ENCODE measurements around the gene THSD7B.

THSD7B gene

DNA sequence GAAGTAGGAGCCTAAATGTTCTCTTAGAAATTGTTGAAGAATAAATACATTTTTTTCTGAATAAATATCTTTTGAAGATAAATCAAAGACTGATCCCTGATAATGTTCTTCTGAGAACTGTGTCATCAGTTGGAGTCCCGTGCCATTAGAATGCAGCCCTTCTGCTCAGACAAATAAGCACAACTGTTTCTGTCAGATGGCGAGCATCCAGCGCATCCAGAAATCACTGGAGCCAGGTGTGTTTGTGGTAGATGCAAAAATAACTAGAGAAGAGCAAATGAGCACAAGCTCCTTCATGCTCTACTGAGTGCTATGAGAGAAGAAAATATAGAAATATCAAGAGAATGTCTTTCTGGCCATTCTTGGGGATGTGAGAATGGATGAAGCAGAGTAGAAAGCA is 573.7 kb downstream of the THSD7B start:
- Histone ChIP-seq H3K4me1 (ENCODE audit: control insufficient read depth, insufficient read depth, low read length, poor library complexity, severe bottlenecking) (no peaks in the 10 kb centered on the region), H3K4me3 (ENCODE audit: insufficient read depth, low read depth, low read length, poor library complexity, severe bottlenecking) (no peak overlapping the region), H3K36me3 (ENCODE audit: control insufficient read depth, insufficient read depth, low read length) (no peaks in the 10 kb centered on the region), H3K27ac (ENCODE audit: insufficient read depth, low read length, poor library complexity, severe bottlenecking) (no peak overlapping the region), H3K9me3 (ENCODE audit: control insufficient read depth, low read length) (no peaks in the 10 kb centered on the region), H3K27me3 (replicated peaks; ENCODE audit: control insufficient read depth, insufficient read depth, low read length, poor library complexity, severe bottlenecking) (no peaks in the 10 kb centered on the region)
- no peak for DNase-seq

DNA sequence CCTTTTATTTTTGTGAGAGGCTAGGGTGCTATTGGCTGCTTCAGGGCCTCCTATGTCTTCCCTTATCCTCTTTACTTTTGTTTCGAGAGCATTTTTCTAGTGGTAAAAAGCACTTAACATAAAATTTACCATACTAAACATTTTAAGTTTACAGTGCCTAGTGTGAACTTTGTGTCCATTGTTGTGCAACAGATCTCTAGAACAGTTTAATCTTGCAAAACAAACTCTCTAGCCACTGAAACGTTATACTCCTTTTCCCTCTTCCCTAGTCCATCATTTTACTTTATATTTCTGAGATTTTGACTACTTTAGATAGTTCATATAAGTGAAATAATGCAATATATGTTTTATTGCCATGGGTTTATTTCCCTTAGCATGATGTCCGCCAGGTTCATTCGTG is 580.6 kb downstream of the THSD7B start:
- no peak overlapping the region for H3K27ac ChIP-seq (ENCODE audit: insufficient read depth, low read length, poor library complexity, severe bottlenecking)
- no peaks in the 10 kb centered on the region for H3K4me1 ChIP-seq (ENCODE audit: control insufficient read depth, insufficient read depth, low read length, poor library complexity, severe bottlenecking)
- H3K9me3 ChIP-seq (ENCODE audit: control insufficient read depth, low read length), result no peaks in the 10 kb centered on the region
- no peak for DNase-seq
- no peak overlapping the region for H3K4me3 ChIP-seq (ENCODE audit: insufficient read depth, low read depth, low read length, poor library complexity, severe bottlenecking)
- no peaks in the 10 kb centered on the region for H3K27me3 ChIP-seq (replicated peaks; ENCODE audit: control insufficient read depth, insufficient read depth, low read length, poor library complexity, severe bottlenecking)
- no peaks in the 10 kb centered on the region for H3K36me3 ChIP-seq (ENCODE audit: control insufficient read depth, insufficient read depth, low read length)

DNA sequence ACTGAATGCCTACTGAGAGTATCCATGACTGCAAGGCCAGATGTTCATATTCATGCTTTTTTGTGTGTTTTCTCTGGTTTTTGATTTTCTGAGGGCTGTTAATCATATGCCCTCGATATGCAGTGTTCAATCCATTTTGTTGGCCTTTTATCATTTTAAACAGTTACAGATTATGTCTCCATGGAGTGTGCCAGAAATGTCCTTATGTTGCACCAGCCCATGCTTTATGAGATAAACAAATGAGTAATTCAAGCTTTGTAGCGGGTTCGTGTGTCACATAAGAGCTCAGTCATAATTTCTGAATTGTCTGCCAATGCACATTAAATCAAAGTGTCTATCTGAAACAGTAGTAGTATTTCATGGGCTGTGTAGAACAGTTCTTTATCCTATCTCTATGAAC is 583.0 kb downstream of the THSD7B start:
- no peak overlapping the region for H3K4me3 ChIP-seq (ENCODE audit: insufficient read depth, low read depth, low read length, poor library complexity, severe bottlenecking)
- H3K36me3 ChIP-seq (ENCODE audit: control insufficient read depth, insufficient read depth, low read length), result no peaks in the 10 kb centered on the region
- H3K4me1 ChIP-seq (ENCODE audit: control insufficient read depth, insufficient read depth, low read length, poor library complexity, severe bottlenecking), result no peaks in the 10 kb centered on the region
- DNase-seq, result no peak
- no peaks in the 10 kb centered on the region for H3K9me3 ChIP-seq (ENCODE audit: control insufficient read depth, low read length)
- H3K27ac ChIP-seq (ENCODE audit: insufficient read depth, low read length, poor library complexity, severe bottlenecking), result no peak overlapping the region
- no peaks in the 10 kb centered on the region for H3K27me3 ChIP-seq (replicated peaks; ENCODE audit: control insufficient read depth, insufficient read depth, low read length, poor library complexity, severe bottlenecking)

DNA sequence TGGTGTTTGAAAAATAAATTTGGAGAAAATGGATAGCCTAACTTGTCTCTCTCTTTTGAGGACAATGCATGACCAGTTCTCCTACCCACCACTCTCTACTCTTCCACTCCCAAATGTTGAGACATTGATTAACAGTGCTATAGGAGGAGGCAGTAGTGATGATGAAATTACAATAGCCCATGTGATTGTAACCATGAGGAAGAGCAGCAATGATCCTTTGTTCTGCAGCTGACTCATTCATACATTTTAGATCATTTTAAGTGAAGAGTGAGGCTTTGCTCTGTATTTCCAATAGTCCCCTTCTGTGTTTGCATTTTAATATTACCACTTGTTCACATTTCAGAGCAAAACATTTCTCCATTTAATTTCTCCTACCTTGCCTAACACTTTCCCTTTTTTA is 592.3 kb downstream of the THSD7B start:
- no peaks in the 10 kb centered on the region for H3K36me3 ChIP-seq (ENCODE audit: control insufficient read depth, insufficient read depth, low read length)
- H3K4me3 ChIP-seq (ENCODE audit: insufficient read depth, low read depth, low read length, poor library complexity, severe bottlenecking), result no peak overlapping the region
- H3K27ac ChIP-seq (ENCODE audit: insufficient read depth, low read length, poor library complexity, severe bottlenecking), result no peak overlapping the region
- no peaks in the 10 kb centered on the region for H3K4me1 ChIP-seq (ENCODE audit: control insufficient read depth, insufficient read depth, low read length, poor library complexity, severe bottlenecking)
- H3K27me3 ChIP-seq (replicated peaks; ENCODE audit: control insufficient read depth, insufficient read depth, low read length, poor library complexity, severe bottlenecking), result no peaks in the 10 kb centered on the region
- no peak for DNase-seq
- H3K9me3 ChIP-seq (ENCODE audit: control insufficient read depth, low read length), result no peaks in the 10 kb centered on the region

DNA sequence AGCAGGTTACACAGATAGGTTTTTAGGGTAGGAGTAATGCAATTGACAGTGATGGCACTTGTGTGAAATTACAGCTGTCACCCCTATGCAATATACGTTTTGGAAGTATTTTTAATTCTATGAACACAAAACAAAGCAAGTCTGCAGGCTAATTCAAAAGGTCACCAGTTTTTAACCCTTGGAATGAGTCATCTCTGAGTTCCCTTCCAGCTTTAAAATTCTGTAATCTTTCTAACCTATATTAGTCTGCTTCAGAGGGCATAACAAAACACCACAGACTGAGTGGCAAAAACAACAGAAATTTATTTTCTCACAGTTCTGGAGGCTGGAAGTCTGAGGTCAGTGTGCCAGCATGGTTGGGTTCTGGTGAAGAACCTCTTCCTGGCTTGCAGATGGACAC is 602.0 kb downstream of the THSD7B start:
- Histone ChIP-seq H3K4me3 (ENCODE audit: insufficient read depth, low read depth, low read length, poor library complexity, severe bottlenecking) (no peak overlapping the region), H3K4me1 (ENCODE audit: control insufficient read depth, insufficient read depth, low read length, poor library complexity, severe bottlenecking) (no peaks in the 10 kb centered on the region), H3K27ac (ENCODE audit: insufficient read depth, low read length, poor library complexity, severe bottlenecking) (no peak overlapping the region), H3K9me3 (ENCODE audit: control insufficient read depth, low read length) (no peaks in the 10 kb centered on the region), H3K27me3 (replicated peaks; ENCODE audit: control insufficient read depth, insufficient read depth, low read length, poor library complexity, severe bottlenecking) (no peaks in the 10 kb centered on the region), H3K36me3 (ENCODE audit: control insufficient read depth, insufficient read depth, low read length) (no peaks in the 10 kb centered on the region)
- DNase-seq, result no peak

DNA sequence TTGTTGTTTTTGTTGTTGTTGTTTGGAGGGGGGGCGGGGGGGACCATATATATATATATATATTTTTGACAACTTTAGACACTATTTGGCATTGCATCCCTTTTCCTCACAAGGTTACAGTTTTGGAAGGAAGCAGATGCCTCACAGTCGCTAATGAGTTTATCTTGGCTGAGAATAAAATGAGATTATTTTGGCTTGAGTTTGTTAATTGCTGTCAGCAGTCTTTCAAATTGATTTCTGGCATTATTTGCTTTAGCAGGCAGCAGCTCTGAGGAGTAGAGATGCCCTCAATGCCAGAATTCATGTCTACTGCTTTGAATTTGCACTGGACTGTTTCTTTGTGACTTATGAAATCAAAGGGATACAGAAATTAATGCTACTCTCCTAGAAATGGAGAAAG is 603.8 kb downstream of the THSD7B start:
- Histone ChIP-seq H3K27me3 (replicated peaks; ENCODE audit: control insufficient read depth, insufficient read depth, low read length, poor library complexity, severe bottlenecking) (no peaks in the 10 kb centered on the region), H3K4me1 (ENCODE audit: control insufficient read depth, insufficient read depth, low read length, poor library complexity, severe bottlenecking) (no peaks in the 10 kb centered on the region), H3K36me3 (ENCODE audit: control insufficient read depth, insufficient read depth, low read length) (no peaks in the 10 kb centered on the region), H3K27ac (ENCODE audit: insufficient read depth, low read length, poor library complexity, severe bottlenecking) (no peak overlapping the region), H3K9me3 (ENCODE audit: control insufficient read depth, low read length) (no peaks in the 10 kb centered on the region), H3K4me3 (ENCODE audit: insufficient read depth, low read depth, low read length, poor library complexity, severe bottlenecking) (no peak overlapping the region)
- DNase-seq, result no peak

DNA sequence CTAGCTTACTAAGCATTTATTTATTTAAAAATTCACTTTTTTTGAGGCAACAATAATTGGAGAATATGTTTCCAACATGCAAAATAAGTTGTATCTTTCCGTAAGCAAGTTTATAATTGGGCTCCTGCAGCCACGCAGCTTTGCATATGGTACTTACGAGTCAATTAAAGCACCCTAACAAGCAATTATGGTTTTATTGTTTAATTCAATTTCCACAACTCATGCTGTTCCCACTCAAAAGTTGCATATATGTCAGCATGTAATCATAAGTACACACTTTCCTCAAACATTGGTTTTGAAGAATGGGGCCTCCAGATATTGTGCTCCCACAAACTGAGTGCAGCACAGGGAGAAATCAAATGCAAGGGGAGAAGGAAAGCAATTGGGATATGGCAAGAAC is 613.8 kb downstream of the THSD7B start:
- Histone ChIP-seq H3K27me3 (replicated peaks; ENCODE audit: control insufficient read depth, insufficient read depth, low read length, poor library complexity, severe bottlenecking) (no peaks in the 10 kb centered on the region), H3K9me3 (ENCODE audit: control insufficient read depth, low read length) (no peaks in the 10 kb centered on the region), H3K27ac (ENCODE audit: insufficient read depth, low read length, poor library complexity, severe bottlenecking) (no peak overlapping the region), H3K36me3 (ENCODE audit: control insufficient read depth, insufficient read depth, low read length) (no peaks in the 10 kb centered on the region), H3K4me1 (ENCODE audit: control insufficient read depth, insufficient read depth, low read length, poor library complexity, severe bottlenecking) (no peaks in the 10 kb centered on the region), H3K4me3 (ENCODE audit: insufficient read depth, low read depth, low read length, poor library complexity, severe bottlenecking) (no peak overlapping the region)
- no peak for DNase-seq

DNA sequence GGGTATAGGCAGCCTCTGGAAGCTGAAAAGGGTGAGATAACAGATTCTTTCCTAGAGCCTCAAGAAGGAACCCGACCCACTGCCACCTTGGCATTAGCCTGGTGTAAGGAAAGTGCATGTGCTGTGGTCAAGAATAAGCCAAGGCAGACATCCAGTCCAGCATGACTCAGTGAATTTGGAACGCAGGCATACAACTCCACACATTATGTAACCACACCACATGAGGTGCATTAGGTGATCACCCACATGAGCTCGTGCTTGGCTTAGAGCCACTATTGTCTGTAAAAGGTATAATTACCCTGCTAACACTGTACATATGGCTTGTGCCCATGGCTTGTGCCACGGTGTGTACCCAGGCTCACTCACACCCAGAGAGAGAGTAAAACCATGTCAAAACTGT is 615.3 kb downstream of the THSD7B start:
- Histone ChIP-seq H3K27ac (ENCODE audit: insufficient read depth, low read length, poor library complexity, severe bottlenecking) (no peak overlapping the region), H3K27me3 (replicated peaks; ENCODE audit: control insufficient read depth, insufficient read depth, low read length, poor library complexity, severe bottlenecking) (no peaks in the 10 kb centered on the region), H3K4me3 (ENCODE audit: insufficient read depth, low read depth, low read length, poor library complexity, severe bottlenecking) (no peak overlapping the region), H3K4me1 (ENCODE audit: control insufficient read depth, insufficient read depth, low read length, poor library complexity, severe bottlenecking) (no peaks in the 10 kb centered on the region), H3K9me3 (ENCODE audit: control insufficient read depth, low read length) (no peaks in the 10 kb centered on the region), H3K36me3 (ENCODE audit: control insufficient read depth, insufficient read depth, low read length) (no peaks in the 10 kb centered on the region)
- no peak for DNase-seq

DNA sequence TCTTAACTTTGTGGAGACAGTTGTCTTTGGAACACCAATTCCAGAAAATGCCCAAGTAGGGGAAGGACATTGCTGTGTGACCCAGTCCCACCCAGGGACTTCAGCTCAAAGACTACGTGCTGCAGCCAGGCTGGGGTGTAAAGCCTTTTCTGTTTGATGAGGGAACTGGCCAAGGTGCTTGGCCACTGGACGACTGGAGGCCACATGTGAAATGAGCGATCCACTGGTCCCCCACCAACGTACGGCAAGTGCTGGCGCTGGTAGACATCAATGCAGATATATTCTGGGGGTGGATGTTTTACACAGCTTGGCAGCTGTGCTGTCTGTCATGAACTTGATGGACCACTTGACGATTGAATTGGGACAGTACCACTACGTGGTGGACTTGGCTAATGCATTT is 616.4 kb downstream of the THSD7B start:
- Histone ChIP-seq H3K4me1 (ENCODE audit: control insufficient read depth, insufficient read depth, low read length, poor library complexity, severe bottlenecking) (no peaks in the 10 kb centered on the region), H3K27me3 (replicated peaks; ENCODE audit: control insufficient read depth, insufficient read depth, low read length, poor library complexity, severe bottlenecking) (no peaks in the 10 kb centered on the region), H3K9me3 (ENCODE audit: control insufficient read depth, low read length) (no peaks in the 10 kb centered on the region), H3K36me3 (ENCODE audit: control insufficient read depth, insufficient read depth, low read length) (no peaks in the 10 kb centered on the region), H3K4me3 (ENCODE audit: insufficient read depth, low read depth, low read length, poor library complexity, severe bottlenecking) (no peak overlapping the region), H3K27ac (ENCODE audit: insufficient read depth, low read length, poor library complexity, severe bottlenecking) (no peak overlapping the region)
- no peak for DNase-seq

DNA sequence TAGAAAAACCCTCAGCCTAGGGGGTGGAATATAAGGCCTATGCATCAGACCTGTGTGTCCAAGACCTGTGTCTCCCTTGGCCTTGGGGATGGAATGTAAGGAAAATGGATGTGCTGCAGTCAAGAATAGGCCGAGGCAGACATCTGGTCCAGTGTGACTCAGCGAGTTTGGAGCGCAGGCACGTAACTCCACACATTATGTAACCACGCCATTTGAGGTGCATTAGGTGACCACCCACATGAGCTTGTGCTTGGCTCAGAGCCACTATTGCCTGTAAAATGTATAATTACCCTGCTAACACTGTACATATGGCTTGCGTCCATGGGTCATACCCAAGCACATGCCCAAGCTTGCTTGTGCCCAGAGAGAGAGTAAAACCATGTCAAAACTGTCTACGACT is 618.0 kb downstream of the THSD7B start:
- DNase-seq, result no peak
- H3K4me1 ChIP-seq (ENCODE audit: control insufficient read depth, insufficient read depth, low read length, poor library complexity, severe bottlenecking), result no peaks in the 10 kb centered on the region
- H3K27me3 ChIP-seq (replicated peaks; ENCODE audit: control insufficient read depth, insufficient read depth, low read length, poor library complexity, severe bottlenecking), result no peaks in the 10 kb centered on the region
- H3K4me3 ChIP-seq (ENCODE audit: insufficient read depth, low read depth, low read length, poor library complexity, severe bottlenecking), result no peak overlapping the region
- H3K36me3 ChIP-seq (ENCODE audit: control insufficient read depth, insufficient read depth, low read length), result no peaks in the 10 kb centered on the region
- H3K9me3 ChIP-seq (ENCODE audit: control insufficient read depth, low read length), result no peaks in the 10 kb centered on the region
- H3K27ac ChIP-seq (ENCODE audit: insufficient read depth, low read length, poor library complexity, severe bottlenecking), result no peak overlapping the region

DNA sequence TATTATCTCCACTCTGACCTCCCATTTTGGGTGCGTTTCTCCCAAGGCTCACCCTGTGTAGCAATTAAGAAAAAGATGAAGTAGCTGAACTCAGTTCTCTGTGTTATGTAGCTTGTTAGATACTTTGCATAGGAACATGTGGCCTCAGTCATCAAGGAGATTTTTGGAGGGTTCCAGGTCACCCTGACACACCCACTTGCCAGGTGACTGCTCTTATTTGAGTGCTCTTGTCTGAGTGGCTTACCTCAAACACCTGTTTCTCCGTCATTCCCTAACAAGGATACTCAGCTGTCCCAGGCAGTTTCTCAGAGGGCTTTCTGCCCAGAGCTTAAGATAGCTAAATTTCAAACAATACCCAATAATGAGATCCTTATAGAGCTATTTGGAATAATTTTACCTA is 621.7 kb downstream of the THSD7B start:
- DNase-seq, result no peak
- H3K27ac ChIP-seq (ENCODE audit: insufficient read depth, low read length, poor library complexity, severe bottlenecking), result no peak overlapping the region
- H3K9me3 ChIP-seq (ENCODE audit: control insufficient read depth, low read length), result no peaks in the 10 kb centered on the region

More for the DNA sequence above, 621.7 kb downstream of the THSD7B start:
- H3K4me3 ChIP-seq (ENCODE audit: insufficient read depth, low read depth, low read length, poor library complexity, severe bottlenecking), result no peak overlapping the region
- H3K27me3 ChIP-seq (replicated peaks; ENCODE audit: control insufficient read depth, insufficient read depth, low read length, poor library complexity, severe bottlenecking), result no peaks in the 10 kb centered on the region
- no peaks in the 10 kb centered on the region for H3K4me1 ChIP-seq (ENCODE audit: control insufficient read depth, insufficient read depth, low read length, poor library complexity, severe bottlenecking)
- no peaks in the 10 kb centered on the region for H3K36me3 ChIP-seq (ENCODE audit: control insufficient read depth, insufficient read depth, low read length)
